ENCODE data around the gene PITPNM1. TPM values are rescaled to one million over a fixed set of nuclear protein-coding genes. Genes with fewer than 3 reads are reported as not detected.

The PITPNM1 gene
- total and polyA plus RNA-seq, 2 of the 13 experiments (the other 11 are each of a cell fraction or from before 2014, with no cell fraction given) = 8.2 to 8.5 TPM

GRCh38 chr11:67508486-67509121, 3.4 kb upstream of the PITPNM1 start (continued):
- 0 out of 2 replicates have a peak, but pooled peaks have one; percentile 10 for TF ChIP-seq ZNF629 (CRISPR knock-in tag; conservative IDR thresholded peaks at IDR 0.05)
- TF ChIP-seq TEF (CRISPR knock-in tag; IDR thresholded peaks at IDR 0.05) = no peak
- TF ChIP-seq ZNF207 (IDR thresholded peaks at IDR 0.05; ENCODE audit: borderline replicate concordance) = no peak
- TF ChIP-seq MYPOP (CRISPR knock-in tag; IDR thresholded peaks at IDR 0.05) = peak; percentile 35; the same call in 1 of the 2 replicates
- no peak for TF ChIP-seq HNRNPK (IDR thresholded peaks at IDR 0.05; ENCODE audit: low read depth, low read length, poor library complexity, severe bottlenecking)
- TF ChIP-seq SMAD3 (CRISPR knock-in tag; IDR thresholded peaks at IDR 0.05) = no peak; the same call in 1 of the 2 replicates
- 0 out of 2 replicates have a peak, but pooled peaks have one; percentile 26 for TF ChIP-seq ZNF614 (CRISPR knock-in tag; IDR thresholded peaks at IDR 0.05; ENCODE audit: borderline replicate concordance)
- TF ChIP-seq E2F1 (CRISPR knock-in tag; IDR thresholded peaks at IDR 0.05) = no peak; the same call in none of the 2 replicates
- TF ChIP-seq ATRX (CRISPR knock-in tag; IDR thresholded peaks at IDR 0.05; ENCODE audit: borderline replicate concordance) = no peak
- TF ChIP-seq NFKBIZ (CRISPR knock-in tag; IDR thresholded peaks at IDR 0.05) = no peak
- TF ChIP-seq ELF4 (CRISPR knock-in tag; IDR thresholded peaks at IDR 0.05; ENCODE audit: borderline replicate concordance) = peak; percentile 37; the same call in 1 of the 2 replicates
- peak; percentile 70 for TF ChIP-seq SRSF1 (optimal IDR thresholded peaks at IDR 0.05; ENCODE audit: low read depth, low read length)
- TF ChIP-seq TCF12 (IDR thresholded peaks at IDR 0.05) = no peak
- TF ChIP-seq TCF12 (CRISPR knock-in tag; IDR thresholded peaks at IDR 0.05) = no peak
- TF ChIP-seq ZBTB38 (CRISPR knock-in tag; IDR thresholded peaks at IDR 0.05) = no peak
- 0 out of 2 replicates have a peak, but pooled peaks have one; percentile 79 for TF ChIP-seq NFKB2 (CRISPR knock-in tag; IDR thresholded peaks at IDR 0.05; ENCODE audit: borderline replicate concordance)
- no peak; the same call in 1 of the 2 replicates for TF ChIP-seq HOXD1 (CRISPR knock-in tag; IDR thresholded peaks at IDR 0.05)
- TF ChIP-seq BHLHE40 (IDR thresholded peaks at IDR 0.05; ENCODE audit: low read length) = no peak
- TF ChIP-seq CENPT (CRISPR knock-in tag; IDR thresholded peaks at IDR 0.05; ENCODE audit: low read depth) = no peak
- no peak for TF ChIP-seq ZBTB37 (CRISPR knock-in tag; IDR thresholded peaks at IDR 0.05)
- no peak for TF ChIP-seq ZNF33B (CRISPR knock-in tag; IDR thresholded peaks at IDR 0.05)
- peak; percentile 77; the same call in 1 of the 2 replicates for TF ChIP-seq ZFP37 (CRISPR knock-in tag; IDR thresholded peaks at IDR 0.05; ENCODE audit: borderline replicate concordance)
- no peak for TF ChIP-seq HOXA5 (CRISPR knock-in tag; IDR thresholded peaks at IDR 0.05)
- TF ChIP-seq GMEB1 (CRISPR knock-in tag; IDR thresholded peaks at IDR 0.05; ENCODE audit: borderline replicate concordance) = peak; percentile 86

Measured in HepG2 (cell line).